GM12873 (cell line): ENCODE data around the gene TPCN2.

Experiments
- TF ChIP-seq, protein P1 (sequence below): IDR thresholded peaks from 2 replicates; pipeline ENCODE4 v1.5.1; 2012; ENCODE audit warnings: low read depth, mild to moderate bottlenecking, moderate library complexity, low read length, control low read depth; ENCODE audit not compliant: insufficient read depth; ENCODE audit errors: missing control alignments

TPCN2 gene

DNA sequence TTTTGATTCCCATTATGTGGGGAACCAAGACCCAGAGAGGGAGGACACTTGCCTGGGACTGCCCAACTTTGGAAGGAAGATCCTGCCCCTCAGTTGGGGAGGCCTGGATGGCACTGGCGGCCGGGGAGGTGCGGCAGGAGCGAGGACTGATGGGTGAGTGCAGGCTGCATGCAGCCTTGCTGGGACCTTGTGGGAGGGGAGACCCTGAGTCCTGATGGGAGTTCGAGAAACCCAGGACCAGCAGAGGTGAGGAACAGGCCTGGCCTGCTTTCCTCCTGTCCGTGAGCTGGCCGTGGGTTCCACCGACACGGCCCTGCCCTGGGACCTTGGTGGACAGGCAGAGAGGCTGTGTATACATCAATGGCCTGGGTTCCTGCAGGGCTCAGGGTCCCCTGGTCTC is 87.7 kb downstream of the TPCN2 start:
- TF ChIP-seq, protein P1, sequence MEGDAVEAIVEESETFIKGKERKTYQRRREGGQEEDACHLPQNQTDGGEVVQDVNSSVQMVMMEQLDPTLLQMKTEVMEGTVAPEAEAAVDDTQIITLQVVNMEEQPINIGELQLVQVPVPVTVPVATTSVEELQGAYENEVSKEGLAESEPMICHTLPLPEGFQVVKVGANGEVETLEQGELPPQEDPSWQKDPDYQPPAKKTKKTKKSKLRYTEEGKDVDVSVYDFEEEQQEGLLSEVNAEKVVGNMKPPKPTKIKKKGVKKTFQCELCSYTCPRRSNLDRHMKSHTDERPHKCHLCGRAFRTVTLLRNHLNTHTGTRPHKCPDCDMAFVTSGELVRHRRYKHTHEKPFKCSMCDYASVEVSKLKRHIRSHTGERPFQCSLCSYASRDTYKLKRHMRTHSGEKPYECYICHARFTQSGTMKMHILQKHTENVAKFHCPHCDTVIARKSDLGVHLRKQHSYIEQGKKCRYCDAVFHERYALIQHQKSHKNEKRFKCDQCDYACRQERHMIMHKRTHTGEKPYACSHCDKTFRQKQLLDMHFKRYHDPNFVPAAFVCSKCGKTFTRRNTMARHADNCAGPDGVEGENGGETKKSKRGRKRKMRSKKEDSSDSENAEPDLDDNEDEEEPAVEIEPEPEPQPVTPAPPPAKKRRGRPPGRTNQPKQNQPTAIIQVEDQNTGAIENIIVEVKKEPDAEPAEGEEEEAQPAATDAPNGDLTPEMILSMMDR: no peak

DNA sequence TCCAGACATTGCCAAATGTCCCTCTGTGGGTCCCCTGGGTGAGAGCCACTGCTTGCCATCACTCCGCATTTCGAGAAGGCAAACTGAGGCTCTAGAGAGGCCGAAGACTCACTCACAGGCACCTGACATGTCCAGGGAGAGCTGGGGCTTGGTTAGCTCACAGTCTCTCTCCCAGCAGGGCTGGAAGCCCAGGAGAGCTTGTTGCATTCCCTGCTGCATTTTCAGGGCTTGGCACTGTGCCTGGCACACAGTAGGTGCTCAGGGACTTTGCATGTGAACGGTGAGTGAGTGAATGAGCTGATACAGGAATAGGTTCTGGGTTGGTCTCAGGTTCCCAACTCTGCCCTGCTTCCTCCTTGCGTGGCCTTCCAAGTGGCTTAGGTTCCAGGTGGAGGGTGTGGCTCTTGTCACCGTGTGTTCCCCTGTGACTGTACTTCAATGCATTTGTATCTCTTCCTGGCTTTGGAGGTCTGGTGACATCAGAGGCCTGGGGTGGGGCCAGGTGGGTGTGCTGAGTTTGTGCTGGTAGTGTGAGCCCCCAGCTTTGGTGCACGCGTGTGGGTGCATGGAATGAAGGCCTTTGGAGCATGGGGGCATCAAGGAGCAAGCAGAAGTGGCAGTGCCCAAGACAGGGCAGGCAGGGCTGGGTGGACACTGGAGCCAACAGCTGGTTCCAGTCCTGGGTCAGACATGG is 88.6 kb downstream of the TPCN2 start:
- TF ChIP-seq, protein P1: no peak

DNA sequence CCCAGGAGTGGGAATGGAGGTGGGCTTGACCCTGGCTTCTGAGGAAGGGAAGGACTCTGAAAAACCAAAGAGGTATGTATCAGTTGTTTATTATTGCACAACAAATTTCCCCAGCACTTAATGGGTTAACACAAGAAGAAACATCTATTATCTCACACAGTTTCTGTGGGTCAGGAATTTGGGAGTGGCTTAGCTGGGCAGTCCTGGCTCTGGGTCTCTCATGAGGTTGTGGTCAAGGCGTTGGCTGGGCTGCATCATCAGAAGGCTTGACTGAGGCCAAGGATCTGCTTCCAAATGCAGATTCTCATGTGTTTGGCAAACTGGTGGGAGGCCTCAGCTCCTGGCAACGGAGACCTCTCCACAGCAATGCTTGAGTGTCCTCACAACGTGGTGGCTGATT is 89.5 kb downstream of the TPCN2 start:
- TF ChIP-seq, protein P1: no peak

DNA sequence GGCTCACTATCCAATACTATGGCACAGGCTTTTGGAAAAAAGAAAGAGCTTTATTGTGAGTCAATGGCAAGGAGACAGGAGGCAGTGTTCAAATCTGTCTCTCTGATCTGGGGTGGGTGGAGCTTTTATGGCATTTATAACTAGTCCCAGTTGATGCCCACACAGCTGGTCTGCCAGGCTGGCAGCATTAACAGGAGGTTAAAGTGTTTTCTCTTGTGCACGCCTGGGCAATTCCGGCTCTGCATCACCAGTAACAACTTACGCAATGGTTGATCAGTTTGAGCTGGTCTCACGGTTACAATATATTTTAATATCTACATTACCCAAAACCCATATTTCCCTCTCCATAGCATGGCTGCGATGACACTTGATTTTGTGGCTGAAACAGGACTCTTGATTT is 91.9 kb downstream of the TPCN2 start:
- TF ChIP-seq, protein P1: no peak

DNA sequence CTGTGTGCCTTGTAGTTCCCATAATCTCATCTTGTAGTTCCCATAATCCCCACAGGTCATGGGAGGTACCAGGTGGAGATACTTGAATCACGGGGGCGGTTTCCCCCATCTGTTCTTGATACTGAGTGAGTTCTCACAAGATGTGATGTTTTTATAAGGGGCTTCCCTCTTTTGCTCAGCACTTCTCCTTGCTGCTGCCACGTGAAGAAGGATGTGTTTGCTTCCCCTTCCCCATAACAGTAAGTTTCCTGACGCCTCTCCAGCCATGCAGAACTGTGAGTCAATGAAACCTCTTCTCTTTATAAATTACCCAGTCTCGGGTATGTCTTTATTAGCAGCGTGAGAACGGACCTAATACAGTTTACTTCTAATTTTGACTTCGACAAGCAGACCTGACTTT is 93.0 kb downstream of the TPCN2 start:
- TF ChIP-seq, protein P1: no peak

DNA sequence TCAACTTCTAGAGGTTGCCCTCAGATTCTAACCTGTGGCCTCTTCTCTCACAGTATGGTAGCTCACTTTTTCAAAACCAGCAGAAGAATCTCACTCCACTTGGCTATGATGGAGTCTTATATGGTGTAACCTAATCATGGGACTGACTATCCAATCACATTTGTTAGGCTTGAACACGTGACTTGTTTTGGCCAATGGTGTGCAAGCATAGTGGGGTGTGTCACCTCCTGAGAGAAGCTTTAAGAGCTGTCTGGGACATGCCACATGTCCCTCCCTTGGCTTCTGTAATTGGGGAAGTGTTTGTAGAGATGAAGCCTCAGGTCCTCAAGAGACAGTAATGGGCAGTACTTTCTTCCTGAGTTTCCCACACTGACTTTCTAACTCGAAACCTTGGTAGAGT is 94.2 kb downstream of the TPCN2 start:
- TF ChIP-seq, protein P1: no peak

DNA sequence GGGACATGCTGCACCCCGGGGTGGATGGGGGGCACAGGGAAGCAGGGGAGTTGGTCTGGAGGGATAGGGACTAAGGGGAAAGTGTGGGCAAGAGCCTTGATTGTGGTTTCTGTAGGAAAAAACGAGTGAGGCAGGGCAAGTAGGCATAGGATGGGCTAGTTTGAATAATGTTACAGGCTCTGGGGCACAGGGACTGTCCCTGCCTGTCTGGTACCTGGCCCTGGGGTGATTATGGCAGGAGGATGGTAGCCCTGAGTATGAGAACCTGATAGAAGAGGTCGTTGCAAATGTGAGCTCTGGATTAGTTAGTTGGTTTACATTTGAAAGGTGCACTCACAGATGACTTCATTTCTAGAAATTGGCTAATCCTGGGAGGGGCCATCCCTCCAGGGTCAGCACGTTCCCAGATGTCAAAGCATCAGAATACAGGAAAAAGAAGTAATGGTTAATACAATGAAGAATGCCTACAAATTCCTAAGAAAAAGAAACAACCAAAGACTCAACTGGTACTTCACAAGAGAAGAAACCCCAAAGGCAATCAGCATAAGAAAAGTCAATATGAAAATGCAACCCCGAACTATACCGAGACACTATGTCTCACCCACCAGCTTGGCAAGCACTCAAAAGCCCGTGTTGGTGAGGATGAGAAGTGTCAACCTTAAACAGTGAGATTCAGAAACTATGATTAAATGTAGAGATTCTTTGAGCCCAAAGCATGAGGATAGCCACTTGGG is 95.8 kb downstream of the TPCN2 start:
- TF ChIP-seq, protein P1: no peak
